ENCODE measurements around the gene RANBP3.
"Not testable (repeated sequence)": the region's sequence is repeated elsewhere in the genome, so short reads cannot be mapped to it uniquely, and the experiment has no call there.

Gene RANBP3

DNA sequence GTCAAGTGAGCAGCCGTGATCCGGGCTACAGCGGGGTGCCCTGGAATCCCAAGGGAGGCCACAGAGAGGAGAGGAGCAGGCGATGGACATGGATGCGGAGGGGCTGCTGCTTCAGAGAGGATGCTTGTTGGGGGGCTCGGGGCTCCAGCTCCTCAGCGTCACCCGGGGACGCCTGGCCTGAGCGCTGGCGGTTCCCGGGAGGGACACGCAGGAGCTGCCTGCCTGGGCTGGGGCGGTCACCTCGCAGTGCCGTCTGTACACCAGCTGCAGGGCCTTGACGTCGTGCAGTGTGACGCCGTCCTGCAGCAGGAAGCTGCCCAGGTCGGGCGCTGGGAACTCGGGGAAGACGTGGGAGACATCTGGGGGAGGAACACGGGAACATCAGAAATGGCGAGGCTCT lies 29.9 kb upstream of the RANBP3 start:
- DNase-seq (ENCODE audit: low spot score) = no peak

- DNase-seq (ENCODE audit: low spot score) = no peak
These were observed 29.0 kb upstream of the RANBP3 start for GRCh38 chr19:6006896-6007295.

DNA sequence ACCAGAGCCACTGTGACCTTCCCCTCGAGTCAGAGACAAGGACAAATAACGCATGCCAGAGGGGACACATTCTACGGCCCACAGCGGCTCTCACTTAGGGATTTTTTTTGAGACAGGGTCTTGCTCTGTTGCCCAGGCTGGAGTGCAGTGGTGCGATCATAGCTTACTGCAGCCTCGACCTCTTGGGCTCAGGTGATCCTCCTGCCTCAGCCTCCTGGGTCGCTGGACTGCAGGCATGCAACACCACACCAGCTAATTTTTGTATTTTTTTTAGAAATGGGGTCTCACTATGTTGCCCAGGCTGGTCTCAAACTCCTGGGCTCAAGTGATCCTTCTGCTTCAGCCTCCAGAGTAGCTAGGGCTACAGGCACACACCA lies 28.1 kb upstream of the RANBP3 start:
- DNase-seq (ENCODE audit: low spot score) = not testable (repeated sequence)

DNA sequence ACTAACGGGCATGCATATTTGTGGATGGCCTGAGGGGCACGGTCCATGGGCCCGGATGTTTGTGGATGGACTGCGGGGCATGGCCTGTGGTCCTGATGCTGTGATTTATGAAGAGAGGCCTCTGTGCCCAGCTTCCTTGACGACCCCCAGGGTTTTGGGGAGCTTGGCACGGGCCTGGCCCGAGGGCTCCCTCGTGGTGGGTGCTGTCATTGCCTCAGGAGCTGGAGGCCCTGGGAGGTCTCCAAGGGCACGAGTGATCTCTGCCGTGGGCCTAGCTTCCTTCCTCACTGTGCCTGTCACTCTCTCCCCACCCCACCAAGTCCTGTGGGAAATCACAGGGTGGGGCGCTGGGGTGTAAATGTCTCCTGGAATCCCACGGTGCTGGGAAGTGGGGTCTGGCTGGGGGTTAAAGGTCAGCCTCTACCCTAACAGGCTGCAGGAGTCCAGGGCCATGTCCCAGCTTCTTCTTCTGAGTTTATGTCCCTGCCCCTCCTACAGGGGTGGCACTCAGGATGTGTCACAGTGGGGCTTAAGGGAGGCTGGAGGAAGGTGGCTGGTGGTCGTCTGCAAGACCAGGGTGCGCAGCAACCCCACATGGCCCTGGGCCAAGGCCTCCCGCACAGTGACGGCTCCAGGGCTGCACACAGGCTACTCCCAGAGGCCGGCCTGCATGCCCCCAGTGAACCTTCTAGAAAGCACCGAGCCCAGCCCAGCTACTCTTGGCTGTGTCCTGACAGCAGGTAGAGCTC lies 27.6 kb upstream of the RANBP3 start:
- no peak for DNase-seq (ENCODE audit: low spot score)

DNA sequence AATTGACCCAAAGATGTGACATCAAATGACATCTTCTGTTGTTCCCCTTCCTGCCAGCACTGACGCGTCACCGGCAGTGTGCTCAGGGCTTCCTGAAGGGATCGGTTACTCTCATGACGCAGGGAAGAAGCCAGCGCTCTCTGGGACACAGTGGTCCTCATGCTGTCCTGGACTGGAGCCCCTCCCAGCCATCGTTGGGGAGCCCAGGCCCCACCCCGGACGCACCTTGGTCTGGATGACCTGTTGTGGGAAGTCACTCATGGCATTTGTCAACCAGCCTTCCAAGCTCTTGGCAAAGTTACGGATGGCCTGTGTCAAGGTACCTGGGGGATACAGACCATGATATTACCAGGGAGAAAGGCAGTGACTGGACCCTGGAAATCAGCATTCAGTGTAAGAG lies 26.0 kb upstream of the RANBP3 start:
- DNase-seq (ENCODE audit: low spot score) = no peak

DNA sequence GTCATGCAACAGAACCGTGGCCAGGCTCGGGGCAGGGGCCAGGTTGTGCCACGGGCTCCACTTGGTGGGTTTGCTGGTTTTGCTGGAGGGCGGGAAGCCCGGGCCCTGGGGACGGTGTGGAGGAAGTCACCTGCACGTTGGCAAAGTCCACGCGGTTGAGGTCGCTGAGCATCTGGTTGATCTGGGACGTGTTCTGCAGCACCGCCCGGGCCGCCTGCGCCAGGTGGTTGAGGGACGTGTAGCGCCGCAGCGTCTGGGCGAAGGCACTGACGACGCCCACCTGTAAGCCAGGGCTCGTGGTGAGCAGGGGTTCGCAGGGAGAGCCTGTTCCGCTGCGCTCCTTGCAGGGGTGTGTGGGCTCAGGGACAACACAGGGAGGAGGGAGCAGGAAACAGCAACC lies 24.7 kb upstream of the RANBP3 start:
- DNase-seq (ENCODE audit: low spot score) = no peak

DNA sequence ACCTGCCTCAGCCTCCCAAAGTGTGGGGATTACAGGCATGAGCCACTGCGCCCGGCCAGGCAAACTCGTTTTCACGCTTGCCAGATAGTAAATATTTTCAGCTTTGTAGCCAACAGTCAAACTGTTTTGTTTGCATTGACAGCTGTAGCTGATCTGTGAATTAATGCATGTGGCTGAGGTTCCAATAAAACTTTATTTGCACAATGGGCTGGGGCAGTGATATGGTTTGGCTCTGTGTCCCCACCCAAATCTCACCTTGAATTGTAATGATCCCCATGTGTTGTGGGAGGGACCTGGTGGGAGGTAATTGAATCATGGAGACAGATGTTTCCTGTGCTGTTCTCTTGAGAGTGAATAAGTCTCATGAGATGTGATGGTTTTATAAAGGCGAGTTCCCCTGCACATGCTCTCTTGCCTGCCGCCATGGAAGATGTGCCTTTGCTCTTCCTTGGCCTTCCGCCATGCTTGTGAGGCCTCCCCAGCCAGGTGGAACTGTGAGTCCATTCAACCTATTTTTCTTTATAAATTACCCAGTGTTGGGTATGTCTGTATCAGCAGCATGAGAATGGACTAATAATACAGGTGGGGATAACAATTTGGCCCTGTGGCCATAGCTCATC lies 22.4 kb upstream of the RANBP3 start:
- DNase-seq (ENCODE audit: low spot score) = no peak

DNA sequence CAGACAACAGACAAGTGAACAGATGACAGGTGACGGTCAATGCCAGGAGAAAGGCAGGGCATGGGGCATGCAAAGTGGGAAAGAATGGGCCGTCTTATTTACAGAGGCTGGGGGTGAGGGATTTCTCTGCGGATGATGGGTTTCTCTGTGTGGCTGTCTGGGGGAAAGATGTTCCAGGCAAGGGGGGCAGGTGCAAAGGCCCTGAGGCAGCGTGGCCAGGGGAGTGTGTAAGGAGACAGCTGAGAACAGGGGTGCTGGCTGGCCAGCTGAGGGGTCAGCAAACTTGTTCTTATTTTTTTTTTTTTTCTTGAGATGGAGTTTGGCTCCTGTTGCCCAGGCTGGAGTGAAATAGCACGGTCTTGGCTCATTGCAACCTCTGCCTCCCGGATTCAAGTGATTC lies 21.8 kb upstream of the RANBP3 start:
- no peak for DNase-seq (ENCODE audit: low spot score)

DNA sequence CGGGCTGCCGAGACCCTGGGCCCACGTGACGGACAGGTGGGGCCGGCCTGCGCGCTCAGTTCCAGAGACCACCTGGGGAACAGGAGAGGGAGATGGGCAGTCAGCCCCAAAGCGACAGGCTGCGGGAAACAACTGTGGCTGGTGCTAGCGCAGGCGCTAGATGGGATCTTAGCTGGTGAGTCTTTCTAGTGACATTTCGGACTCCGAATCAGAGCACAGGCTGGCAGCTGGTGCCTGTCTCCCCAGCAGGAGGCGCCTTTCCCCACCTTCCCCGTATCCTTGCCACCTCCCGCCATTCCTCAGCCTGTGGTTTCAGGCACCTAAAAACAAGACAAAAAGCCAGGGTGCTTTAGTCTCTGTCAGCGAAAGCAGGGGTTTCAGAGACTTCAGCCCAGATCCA lies 19.4 kb upstream of the RANBP3 start:
- DNase-seq (ENCODE audit: low spot score) = peak; percentile 20

GRCh38 chr19:5996623-5997320 lies 18.8 kb upstream of the RANBP3 start:
- DNase-seq (ENCODE audit: low spot score) = no peak

DNA sequence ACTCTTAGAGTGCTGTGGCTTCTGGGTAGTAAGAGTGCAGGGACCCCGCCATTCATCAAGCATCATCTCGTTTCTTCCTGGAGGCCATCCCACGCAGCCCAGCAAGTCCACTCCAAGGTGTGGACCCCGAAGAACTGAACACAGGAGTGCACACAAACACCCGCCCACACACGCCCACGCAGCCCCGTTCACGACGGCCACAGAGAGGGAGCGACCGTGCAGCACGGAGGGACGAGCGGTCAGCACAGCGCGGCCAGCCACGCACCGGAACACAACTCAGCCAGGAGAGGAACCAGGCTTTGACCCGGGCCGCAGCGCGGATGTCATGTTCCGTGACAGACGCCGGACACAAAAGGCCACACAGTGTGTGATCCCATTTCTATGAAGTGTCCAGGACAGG lies 18.2 kb upstream of the RANBP3 start:
- no peak for DNase-seq (ENCODE audit: low spot score)

- no peak for DNase-seq (ENCODE audit: low spot score)
These were observed 17.7 kb upstream of the RANBP3 start for GRCh38 chr19:5995606-5996005.

DNA sequence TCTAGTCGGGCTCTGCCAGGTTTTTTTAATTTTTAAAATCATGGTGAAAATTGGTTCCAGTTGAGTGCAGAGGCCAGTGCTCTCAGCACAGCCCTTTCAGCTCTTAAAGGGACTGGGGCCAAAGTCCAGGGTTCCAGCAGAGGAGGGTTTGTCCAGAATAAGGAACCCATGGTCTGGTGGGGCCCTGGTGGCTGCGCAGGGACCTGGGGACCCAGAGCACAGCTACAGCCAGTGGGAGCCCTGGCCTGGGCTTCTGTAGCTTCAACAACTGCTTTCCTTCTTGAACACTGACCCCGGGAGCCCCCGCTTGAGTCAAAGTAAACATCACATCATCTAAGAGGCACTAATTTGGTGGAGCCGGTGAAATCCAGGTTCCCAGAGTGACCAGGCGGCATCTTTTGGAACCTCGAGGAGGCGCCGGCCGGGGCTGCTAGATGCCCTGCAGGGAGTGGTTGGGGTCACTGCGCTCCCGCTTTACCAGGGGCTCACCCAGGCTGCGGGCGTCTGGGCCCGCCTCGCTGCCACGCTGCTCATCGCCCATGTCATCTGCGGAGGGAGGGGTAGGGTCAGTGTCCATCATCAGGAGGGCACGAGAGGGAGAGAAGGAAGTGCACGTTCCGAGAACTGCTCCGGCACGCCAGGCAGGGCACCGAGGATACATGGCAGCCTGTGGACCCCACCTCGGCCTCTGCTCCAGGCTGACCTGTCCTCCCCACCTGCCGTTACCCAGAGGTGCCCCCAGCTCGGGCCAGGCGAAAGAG lies 16.6 kb upstream of the RANBP3 start:
- DNase-seq (ENCODE audit: low spot score) = no peak

DNA sequence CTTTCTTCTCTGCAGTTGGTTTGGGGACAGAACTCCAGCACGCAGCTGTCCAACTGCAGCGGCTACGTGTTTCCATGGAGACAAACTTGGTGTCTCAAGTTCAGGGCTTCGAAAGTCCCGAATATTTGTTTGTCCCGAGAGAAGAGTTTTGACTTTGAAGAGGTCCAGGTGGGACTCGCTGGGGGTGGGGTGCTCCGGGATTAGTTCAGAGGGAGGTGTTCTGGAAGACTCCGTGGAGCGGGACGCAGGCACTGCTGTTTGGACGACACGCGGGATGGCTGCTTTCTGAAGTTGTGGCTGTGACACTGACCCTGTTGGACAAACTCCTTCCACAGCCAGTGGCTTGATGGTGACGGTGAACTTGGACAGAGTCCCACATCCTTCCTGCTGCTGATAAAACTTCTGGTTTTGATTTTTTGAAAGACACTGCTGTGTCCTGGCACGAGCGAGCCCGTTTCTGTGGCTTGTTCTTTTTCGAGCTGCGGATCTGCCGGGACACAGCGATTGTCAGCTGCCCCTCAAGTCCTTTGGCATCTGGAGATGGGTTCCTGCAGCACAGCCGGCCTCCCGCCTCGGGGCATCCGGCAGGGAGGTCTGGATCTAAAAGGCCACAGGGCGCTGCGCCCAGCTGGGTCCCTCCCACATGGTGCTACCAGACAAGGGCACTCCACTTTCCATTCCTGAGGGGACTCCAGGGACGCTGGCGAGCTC lies 15.9 kb upstream of the RANBP3 start:
- no peak for DNase-seq (ENCODE audit: low spot score)

DNA sequence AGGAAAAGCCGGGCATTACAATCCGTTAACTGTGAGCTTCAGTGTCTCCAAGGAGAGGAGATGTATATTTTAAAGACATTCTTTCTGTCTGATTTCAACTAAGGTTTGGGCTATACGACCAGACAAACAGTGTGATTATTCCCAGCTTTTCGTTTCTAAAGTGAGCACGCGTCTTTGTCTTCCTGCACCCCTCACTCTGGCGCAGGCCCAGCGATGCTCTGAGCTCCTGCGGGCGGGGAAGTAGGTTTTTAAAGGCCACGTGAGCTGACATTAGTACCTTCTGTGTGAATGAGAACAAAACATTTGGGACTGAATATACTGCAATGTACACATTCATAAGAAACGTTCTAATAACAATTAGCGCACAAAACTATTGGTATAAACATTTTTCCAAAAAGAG lies 15.3 kb upstream of the RANBP3 start:
- DNase-seq (ENCODE audit: low spot score) = no peak

DNA sequence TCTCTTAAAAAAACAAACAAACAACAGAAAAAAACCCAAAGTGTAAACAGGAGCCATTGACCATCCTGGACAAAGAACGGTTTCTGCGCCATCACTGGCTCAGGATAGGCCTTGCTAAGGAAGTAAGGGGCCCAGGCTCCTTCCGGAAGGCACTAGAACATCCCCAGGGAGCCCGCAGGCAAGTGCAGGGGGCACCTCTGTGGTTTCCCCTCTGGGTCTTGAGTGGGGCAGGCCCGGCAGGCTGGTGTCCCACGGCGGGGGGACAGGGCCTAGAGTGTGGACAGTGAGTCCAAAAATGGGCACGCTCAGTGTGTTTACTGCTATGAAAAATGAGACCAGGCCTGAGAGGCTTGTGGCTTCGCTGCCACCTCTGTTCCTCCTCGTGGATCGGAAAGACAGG lies 14.8 kb upstream of the RANBP3 start:
- DNase-seq (ENCODE audit: low spot score) = no peak

DNA sequence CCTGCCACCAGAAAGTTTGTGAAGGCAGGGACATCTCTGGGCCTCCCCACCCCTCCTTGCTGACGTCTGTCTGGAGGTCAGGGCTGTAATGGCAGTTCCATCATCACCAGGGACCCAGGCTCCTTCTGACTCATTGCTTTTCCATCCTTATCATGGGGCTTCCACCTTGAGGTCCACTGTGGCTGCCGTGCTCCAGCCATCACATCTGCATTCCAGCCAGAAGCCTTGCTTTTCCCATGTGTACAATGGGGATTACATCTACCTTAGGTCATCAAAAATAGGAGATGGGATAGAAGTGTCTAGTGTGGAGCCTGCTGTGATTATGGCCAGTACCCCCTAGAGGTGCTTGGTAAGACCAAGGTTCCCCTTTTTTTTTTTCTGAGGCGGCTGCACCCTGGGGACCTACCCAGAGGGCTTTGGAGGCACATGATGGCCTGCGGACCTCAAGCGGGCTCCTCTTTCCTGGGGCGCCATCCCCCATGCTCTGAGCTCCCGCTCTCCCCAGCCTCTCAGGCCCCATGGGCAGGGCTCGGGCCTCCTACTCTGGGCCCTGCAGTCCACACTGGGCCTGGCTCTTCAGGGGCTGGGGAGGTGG lies 13.4 kb upstream of the RANBP3 start:
- no peak for DNase-seq (ENCODE audit: low spot score)

DNA sequence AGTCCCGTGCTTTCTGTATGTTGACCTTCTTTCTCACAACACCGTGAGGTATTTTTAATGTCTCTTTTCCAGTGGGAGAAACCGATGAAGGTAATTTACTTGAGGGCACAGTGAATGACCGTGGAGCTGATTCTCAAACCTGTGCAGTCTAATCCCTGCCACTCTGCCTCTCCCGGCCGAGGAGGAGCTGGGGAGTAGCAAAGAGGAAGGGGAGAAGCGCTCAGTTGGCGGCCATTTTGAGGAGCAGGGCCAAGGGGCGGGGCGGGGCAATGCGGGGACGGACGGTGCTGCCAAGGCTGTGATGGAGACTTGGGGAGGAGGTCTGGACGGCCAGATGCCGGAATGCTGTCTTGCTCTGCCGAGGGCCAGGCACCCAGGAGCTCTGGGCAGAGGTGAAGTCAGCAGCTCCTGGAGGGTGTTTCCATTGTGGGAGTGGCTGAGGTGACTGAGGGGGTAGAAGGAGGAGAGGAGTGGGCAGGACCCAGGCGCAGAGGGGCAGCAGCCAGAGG lies 12.4 kb upstream of the RANBP3 start:
- peak; percentile 82 for DNase-seq (ENCODE audit: low spot score)

DNA sequence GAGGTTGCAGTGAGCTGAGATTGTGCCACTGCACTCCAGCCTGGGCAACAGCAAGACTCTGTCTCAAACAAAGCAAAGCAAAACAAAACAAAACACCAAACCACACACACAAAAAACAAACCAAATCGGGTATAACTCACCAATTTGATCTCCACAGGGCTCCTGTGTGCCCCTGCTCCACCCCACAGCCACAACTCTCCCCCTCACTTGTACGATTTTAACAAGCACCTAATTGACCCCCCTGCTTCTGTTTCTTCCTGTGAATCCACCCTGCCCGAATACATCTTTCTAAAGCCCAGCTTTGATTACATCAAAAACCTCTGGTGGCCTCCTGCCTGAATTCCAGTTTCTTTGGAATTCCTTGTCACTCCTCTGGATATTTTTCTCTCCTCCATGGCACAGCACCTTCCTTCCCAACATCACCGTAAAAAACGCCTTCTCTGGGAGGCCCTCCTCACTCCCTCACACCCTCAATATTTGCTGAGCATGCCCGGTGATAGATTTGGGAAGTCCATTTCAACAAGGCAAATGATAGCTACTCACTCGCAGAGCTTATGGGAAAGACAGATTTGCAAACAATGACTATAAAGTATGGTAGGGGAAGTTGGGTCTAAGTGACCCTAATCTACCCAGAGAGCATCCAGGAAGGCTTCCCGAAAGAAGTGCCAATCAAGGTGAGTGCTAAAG lies 11.6 kb upstream of the RANBP3 start:
- DNase-seq (ENCODE audit: low spot score) = no peak

GRCh38 chr19:5988517-5989387 lies 10.8 kb upstream of the RANBP3 start:
- no peak for DNase-seq (ENCODE audit: low spot score)

All from D341Med (cell line).